ENCODE measurements around the gene RTN4RL2.

The RTN4RL2 gene
- 0.18 to 0.37 (median 0.28) reads per million in 4 experiments for total RNA-seq

DNA sequence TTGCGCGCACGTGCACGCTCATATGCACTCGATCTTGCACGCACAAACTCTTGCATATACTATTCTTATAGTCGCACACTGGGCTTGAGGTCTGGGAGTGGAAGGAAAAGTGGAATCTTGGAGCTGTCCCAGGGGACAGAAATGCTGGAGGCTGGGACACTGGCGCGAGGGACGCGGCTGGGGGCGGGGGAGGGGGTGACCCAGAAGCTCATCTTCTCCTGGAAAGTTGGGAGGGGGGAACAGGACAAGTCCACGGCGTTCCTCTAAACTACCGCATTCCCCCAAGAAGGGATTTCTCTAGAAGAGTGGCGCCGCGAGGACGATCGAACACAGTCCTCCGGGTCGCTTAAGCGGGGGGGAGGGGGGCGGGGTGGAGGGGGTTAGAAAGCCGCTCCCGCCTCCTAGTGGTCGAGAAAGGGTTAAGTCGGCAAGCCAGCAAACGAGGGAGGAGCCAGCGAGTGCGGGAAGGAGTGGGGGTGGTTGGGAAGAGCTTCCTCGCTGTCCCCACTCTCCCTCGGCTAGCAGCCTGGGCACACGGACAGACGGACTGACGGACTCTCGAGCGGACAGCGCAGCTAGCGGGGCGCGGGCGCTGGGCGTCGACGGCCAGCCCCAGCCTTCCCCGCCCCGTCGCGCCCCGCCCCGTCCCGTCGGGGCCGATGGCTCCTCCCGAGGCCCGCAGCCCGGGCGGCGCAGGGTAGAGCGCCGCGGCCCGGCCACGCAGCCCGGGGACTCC lies at the start of gene RTN4RL2:
Gene RTN4RL2 (plus strand): TSS at position 507 of the 736 bp plus-strand sequence. CDS start 338 bp downstream, outside the sequence.
- no peak for DNase-seq

DNA sequence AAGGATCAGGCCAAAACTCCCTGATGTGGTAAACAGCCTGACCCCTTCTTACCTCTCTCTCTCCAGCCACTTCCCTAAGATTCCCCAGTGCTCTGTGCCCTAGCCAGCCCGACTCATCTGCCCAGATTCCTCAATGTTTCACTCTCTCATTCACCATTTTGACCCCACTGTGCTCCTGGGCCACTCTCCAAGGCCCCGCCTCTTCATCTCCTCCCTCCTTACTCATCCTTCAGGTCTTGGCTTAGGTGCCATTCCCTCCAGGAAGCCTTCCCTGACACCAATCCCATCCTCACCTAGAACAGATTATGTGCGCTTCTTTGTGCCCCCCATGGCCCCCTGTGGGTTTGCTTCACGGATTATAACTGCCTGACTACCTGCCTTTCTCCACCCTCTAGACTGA lies 46.6 kb upstream of the RTN4RL2 start:
- no peak for DNase-seq

DNA sequence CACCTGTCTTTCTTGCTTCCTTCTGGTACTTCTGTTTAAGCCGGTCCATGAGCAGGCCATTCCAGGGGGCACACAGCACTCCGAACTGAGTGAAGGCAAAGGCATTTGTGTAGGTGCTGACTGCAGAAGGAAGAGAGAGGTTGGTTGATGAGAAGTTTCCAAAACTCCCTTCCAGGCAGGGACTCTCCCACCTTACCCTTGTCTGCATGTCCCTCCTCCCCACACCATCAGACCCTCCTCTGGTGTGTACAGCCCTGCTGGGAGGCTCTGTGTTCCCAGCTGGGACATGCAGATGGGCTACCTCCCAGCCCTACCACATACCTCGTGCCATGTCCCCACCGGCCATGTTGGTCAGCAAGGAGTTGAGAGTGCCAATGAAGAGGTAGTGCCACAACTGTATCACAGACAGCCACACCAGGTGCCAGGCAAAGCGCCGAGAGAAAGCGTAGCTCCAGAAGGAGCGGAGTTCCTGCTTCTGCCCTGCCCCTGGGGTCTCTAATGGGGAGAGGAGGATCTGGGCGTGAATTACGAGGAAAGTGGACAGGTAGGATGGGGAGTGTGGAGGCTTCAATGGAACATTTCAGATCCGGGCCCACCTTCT lies 45.6 kb upstream of the RTN4RL2 start:
- DNase-seq, result no peak

DNA sequence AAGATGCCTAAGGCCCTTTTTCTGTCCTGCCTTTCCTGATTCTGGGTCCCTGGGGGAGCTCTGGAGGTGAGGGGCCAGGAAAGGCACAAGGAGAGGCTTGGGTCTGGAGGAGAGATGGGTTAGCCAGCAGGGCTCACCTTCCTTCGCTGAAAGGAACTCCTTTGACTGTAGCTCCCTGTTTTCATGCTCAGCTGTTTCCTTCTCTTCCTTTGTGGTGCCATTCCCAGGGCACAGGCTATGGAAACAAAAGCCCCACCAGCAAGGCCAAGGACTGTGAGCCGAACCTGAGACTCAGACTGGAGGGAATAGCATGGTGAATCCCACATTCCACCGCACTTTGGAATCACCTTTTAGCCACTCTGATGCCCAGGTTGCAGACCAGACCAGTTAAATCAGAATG lies 43.9 kb upstream of the RTN4RL2 start:
- DNase-seq, result no peak

DNA sequence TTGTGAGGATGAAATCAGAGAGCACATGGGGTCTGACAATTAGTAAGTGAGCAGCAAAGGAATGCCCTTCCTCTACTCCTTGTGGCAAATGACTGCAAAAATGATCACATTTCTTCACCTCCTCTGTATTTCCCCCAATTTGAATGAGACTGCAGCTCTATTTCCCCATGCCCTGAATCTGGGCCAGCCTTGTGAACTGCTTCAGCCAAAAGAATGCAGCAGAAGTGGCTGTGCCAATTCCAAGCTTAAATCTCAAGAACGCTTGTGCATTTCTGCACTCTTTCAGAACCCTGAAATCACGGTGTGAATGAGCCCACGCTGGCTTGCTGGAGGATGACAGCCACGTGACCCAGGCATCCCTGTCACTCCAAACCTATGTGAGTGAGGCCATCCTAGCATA lies 43.3 kb upstream of the RTN4RL2 start:
- DNase-seq, result no peak

DNA sequence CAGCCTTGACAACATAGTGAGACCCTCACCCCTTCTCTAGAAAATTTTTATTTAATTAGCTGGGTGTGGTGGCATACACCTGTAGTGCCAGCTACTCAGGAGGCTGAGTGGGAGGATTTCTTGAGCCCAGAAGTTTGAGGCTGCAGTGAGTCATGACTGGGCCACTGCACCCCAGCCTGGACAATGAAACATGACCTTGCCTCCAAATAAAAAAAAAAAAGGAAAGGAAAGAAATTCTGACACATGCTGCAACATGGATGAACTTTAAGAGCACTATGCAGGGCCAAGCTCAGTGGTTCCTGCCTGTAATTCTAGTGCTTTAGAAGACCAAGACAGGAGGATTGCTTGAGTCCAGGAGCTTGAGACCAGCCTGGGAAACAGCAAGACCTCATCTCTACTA lies 42.2 kb upstream of the RTN4RL2 start:
- DNase-seq, result no peak

DNA sequence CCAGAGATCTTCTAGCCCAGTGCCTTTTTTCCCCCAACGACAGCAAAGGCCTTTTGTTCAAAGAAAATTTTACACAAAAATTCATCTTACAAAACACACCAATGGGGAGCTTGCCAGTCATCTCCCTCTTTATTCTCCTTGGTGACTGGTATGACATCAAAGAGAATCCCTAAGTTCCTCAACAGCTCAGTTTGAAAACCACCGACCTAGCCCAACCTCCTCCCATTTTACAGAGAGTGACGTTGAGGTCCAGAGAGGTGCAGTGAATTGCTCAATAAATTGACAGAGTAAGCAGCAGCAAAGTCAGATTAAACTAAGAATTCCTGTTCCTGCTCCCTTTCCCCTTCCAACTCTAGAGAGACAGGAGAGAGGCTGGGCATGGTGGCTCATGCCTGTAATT lies 41.2 kb upstream of the RTN4RL2 start:
- DNase-seq, result no peak

DNA sequence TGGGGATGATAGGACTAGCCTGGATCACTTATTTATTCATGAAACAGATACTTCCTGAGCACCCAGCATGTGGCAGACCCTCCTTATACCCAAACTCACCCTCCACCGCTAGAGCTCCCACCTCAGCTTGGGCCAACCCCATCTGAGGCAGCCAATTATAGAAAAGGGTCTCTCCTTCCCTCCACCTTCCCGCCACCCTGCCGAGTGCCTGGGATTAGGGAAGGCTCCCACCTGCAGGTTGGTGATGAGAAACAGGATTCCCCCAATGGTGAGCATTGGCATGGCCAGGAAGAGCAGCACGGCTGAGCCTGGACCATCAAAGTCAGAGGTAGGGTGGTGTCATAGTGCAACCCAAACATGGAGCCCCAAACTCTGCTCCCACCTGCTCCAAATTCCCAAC lies 39.3 kb upstream of the RTN4RL2 start:
- no peak for DNase-seq

DNA sequence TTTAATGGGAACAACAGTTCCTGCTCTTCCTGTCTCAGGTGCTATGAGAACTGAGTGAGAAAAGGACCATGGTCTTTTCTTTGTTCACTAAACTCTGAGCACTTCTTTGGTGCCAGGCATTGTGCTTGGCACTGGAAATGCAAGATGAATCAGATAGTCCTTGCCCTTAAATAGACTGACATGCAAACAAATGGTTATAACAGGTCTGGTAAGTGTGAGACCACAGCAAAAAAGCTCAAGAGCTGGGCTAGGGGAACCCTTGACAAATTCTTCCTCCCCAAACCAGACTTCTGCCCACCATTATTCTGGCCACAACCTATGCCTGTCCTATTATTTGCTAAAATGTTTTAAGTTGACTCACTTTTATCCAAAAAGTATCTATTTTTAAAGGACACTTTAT lies 38.5 kb upstream of the RTN4RL2 start:
- DNase-seq, result no peak

DNA sequence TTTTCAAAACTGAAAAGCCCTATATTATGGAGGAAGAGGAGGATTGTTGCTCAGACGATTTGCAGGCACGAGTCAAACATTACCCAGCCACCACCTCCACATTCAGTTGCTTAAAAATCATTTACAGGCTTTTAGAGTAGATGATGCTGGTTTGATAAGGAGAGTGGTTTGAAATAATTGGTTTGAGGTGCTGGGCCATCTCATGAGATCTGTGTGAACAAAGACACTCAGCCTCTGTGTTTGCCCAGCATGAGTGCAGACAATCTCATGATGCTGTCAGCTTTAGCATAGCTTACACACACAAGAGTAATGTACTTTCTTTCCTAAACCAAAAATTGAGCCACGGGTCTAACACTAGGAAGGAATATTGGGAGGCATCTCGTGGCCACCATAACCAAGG lies 37.7 kb upstream of the RTN4RL2 start:
- DNase-seq, result no peak

DNA sequence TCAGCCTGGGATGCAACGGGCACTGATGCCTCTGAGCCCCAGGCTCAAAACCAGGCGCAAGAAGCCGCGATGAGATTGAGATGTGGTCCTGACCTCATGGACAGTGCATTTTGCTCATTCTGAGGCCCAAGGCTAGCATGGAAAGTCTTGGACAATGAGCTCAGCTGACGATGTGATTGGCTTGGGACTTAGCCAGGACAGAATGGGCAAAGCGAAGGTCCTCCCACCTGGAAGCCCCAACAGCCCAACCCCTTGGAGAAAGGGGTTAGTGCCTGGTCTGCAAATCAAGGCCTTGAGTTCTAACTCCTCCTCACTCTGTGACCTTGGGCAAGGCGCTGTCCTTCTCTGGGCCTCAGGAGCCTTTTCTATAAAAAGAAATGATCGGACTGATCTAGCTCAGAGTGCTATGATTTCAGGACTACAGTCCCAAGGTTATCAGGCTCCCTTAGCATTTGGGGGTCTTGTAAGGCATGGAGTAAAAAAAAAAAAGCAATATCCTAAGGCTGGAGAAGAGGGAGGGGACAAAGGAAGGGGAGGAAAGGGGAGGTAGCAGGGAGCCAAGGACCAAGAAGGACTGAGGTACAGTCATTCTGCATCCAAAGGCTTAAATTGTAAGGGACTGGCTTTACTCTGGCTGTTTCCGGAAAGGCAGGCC lies 36.1 kb upstream of the RTN4RL2 start:
- DNase-seq, result no peak

DNA sequence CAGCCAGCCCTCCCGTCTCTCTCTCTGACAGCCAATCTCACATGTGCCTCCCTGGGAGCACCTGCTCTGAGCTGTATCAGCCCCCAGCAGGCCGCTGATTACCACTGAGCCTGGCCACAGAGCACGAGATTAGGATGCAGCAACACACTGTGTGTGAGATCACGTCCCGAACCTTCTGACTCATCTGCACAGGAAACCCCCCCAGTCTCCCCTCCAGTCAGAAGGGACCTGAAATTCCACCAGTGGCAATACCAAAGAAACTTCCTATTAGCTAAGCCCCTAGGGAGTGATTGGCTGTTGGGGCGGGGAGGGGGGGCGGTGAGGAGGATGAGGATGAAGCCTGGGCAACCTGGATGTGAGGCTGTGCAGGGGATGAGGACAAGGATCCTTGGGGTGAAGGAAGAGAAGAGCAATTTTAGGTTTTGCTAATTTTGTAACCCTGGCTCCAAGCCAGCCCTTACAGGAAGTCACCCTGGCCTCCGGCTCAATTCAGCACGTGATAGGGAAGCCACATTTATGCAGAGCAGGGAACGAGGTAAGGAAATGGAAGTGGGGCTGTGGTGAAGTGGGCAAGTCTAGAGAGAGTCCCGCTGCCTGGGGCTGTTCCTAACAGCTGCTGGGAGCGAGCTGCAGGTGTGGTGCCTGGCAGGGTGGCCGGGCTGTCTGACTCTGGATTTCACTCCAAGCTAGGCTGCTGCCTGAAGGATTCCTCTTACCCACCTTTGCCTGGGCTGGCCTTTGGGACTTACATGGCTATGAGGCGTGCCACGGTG lies 35.4 kb upstream of the RTN4RL2 start:
- peak; percentile 57 for DNase-seq

DNA sequence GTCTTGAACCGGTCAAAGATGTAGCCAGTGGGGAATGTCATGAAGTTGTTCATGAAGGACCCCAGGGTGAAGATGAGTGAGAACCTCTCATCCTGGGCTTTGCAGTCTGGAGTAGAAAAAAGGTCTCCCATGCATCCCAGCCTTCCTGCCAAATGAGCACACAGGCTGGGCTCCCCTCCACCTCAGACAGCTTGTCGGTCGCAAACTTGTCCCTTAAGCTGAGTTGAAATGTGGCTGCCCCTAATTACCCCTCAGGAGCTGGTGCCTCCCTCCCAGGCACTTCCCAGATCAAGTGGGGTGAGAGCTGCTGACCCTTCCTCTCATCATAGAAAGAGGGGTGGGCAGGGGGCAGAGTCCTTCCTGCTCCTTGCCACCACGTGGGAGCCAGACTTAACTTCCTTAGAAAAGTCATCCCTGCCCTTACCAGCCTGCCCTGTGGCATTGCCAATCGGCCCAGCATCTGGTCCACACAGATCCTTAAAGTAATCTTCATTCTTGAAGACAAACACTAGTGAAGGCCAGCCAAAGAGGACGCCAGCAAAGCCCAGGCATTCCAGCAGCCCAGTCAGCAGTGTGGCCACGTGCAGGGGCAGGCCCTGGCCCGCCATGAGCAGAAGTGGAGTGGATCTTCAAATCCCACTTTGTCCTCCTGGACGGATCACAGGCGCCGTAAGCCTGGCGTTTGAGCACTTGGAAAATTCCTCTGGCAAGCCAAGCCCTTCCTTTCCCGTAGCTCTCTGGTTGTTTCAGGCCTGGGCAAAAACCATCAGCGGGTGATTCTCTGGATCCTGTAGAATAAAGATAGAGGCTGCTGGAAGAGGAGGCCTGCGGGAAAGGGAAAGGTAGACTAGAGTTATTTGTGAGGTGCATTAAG lies 34.5 kb upstream of the RTN4RL2 start:
- DNase-seq, result no peak

DNA sequence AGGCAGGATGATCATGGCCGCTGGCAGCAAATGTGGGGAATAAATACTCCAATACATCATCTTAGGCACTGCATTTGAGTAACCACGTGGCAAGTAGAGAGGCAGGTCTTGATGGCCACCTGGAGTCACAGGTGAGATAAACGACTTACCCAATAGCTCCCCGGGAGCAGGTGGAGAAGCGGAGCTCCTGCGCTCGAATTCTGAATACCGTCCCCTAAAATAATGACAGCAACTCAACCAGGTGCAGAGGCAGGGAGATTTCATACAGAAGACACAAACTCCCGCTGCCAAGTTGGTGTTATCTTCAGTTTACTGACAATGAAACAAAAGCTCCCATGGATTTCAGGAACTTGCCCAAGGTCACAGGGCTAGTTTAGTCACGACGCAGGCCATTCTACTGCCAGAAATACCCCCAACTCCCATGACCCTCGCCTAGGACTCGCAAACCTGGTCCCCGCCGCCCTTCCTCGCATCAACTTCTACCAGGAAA lies 33.8 kb upstream of the RTN4RL2 start:
- no peak for DNase-seq

DNA sequence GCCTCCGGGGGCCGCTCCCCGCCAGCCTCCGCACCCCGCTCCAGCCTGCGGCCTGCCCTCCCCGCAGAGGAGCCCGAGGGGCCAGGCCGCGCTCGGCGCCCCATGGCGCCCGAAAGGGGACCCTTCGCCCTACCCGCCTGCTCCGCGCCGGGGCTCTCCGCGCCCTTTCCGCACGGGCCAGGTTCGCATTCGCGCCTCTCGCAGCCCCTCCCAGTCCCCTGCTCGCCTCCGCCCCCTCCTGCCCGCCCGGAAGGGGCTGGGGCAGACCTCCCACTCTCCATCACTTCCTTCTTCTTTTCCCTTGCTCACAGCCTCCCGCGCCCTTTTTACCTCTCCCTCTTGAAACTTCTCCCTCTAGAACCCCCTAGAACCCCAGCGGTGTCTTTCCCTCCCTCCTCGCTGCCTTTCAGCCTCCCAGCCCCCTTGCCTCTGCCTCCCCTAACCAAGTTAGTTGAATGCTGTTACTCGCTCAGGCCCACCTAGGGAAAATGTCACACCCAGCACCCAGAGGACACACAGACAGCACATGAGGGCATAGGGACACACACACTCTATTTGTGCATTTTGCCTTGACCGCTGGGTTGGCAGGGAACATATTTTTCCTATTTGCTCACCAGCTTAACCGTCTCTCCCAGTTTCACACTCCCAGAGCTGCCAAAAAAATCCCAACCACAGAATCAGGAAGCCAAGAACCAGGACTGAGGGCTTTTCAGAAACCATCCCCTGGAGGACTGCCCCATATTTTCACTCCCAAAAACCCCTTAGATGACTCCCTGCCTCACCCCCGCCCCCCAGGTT lies 33.2 kb upstream of the RTN4RL2 start, which contains the start of gene SLC43A3:
Gene SLC43A3 (minus strand): TSS at position 193 of the 798 bp plus-strand sequence. CDS start 949 bp downstream, outside the sequence.
- peak; percentile 36 for DNase-seq

DNA sequence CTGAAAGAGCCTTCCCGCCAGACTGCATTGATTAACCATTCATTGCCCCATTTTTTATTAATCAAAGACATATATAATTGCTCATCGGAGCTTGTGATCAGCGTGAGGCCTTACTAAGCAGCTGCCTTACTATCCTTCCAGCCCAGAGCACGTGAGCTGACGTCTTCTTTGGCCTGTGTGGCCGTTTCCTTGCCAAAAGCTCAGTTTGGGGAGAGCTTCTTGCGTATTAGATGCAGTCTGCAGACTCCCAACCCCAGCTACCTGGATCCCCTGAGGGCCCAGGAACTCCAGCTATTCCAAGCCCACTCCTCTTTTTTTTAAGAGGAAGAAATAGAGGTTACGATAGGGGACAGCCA lies 32.6 kb upstream of the RTN4RL2 start:
- no peak for DNase-seq

DNA sequence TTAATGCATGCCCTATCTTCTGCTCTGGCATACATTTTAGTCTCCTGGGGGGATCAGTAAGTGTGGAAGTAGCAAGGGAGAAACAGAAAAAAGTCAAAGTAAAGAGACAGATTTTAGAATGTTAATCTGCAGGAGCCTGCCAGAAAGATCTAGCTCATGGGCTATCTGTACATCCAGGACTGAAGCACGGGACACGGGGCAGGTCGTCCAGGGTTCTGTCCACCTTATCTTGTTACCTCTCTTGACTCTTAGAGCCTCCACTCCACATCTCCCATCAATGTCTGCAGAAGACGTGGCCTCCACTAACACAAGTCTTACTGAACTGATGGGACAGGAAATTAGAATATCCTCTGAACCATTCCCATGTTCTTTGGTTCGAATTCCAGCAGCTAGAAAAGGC lies 31.7 kb upstream of the RTN4RL2 start:
- no peak for DNase-seq

DNA sequence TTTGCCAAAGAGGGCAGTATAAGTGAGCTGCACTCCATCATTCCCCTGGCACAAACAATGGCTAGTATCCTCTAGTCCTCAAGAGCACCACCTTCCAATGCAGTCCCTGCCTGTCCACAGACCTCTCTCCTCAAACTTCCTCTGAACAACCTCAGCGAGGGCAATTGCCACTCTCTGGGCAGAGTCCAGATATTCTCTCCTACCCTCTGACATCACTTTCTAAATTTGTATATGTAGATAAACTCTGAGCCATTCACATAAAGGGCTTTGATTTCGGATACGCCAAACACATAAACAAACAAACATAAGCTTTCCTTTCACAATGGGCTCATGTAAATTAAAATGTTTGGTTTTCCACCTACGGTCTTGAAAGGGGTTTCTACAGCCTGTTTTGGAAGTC lies 30.4 kb upstream of the RTN4RL2 start:
- DNase-seq, result no peak

DNA sequence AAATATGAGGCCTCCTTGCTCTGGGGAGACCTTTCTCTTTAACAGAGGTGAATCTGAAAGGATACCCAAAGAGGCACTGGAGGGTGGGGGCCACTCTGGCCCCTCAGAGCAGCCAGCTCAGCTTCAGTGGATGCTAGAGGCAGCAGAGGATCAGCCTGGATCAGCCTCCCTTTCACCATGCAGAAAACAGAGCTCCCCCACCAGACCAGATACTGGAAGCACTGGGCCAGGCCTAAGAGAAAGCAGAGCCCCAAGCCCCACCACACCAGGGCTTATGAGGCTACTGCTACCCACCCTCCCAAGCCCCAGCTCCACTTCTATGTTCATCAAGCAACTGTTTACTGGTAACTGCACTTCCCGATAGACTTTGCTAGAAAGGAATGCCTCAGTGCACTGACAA lies 29.4 kb upstream of the RTN4RL2 start:
- DNase-seq, result no peak

DNA sequence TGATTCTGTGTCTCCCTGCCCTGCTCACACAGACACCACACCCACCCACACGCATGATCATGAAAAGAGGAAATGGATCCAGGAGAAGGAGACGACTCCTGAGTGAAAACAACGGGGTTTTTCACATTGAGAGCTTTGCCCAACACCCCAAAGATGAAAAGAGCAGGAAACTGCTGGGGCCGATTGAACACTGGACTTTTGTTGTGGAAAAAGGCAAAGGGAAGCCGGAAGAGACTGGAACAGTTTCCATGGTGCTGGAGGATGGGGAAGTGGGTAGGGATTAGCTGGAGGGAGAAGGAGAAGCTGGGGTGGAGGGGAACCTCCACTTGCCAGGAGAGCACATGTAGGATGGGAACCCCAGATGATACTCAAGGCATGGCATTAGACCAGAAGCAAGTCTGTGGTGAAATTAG lies 28.2 kb upstream of the RTN4RL2 start:
- DNase-seq, result no peak

DNA sequence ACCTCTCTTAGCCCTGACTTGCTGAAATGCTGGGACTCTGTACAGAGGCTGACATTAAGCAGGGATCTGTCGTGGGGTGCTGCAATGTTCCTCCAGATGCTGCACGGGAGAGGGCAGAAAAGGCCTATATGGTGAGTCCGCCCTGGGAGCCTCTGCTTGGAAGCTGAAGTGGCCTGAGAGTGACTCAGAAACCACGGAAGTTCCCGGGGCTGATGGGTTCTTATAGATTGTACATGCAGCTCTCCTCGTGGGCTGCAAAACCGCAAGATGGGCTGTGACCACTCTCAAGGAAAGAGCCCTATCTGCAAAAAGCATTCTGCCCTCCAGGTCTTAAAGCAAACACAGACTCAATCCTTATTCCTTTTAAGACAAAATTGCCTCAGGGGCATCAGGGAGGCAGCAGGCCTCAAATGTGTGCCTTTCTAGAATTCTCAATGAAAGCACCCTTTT lies 27.6 kb upstream of the RTN4RL2 start:
- DNase-seq, result no peak
